Heart left ventricle (tissue), 16 donors: Measurements from ENCODE around the gene BEX1. TPM values are rescaled to one million over a fixed set of nuclear protein-coding genes. Genes with fewer than 3 reads are reported as not detected.
A peak's percentile ranks its signal among the peaks of the same experiment; 100 is the strongest.
"Not testable (repeated sequence)": the region's sequence is repeated elsewhere in the genome, so short reads cannot be mapped to it uniquely, and the experiment has no call there.

Source experiments
- ATAC-seq, 4 donors: fragments of 200-7000 bp; cut with Tn5 transposase; one replicate each; pipeline ENCODE4 v1.9.1; 2020 to 2022; ENCODE audit warnings: moderate library complexity in 4 of 4, mild to moderate bottlenecking in 3 of 4, moderate number of reproducible peaks in 1 of 4
- DNase-seq, 5 donors: peaks; one replicate each; pipeline ENCODE4 v3.0.0-alpha.2; 2020
- H3K27ac ChIP-seq, 12 donors: fragments of 200-600 bp; sonication (generic) in 4 of 12; one replicate each; pipeline versions ENCODE4 v1.5.0 to v1.8.0; 2016 to 2022; ENCODE audit warnings: mild to moderate bottlenecking in 2 of 12
- H3K27me3 ChIP-seq, 9 donors: fragments of 200-600 bp; sonication (generic) in 2 of 9; one replicate each; pipeline versions ENCODE4 v1.5.1 to v1.8.0; 2016 to 2022; ENCODE audit warnings: mild to moderate bottlenecking in 3 of 9
- H3K36me3 ChIP-seq, 9 donors: fragments of 200-600 bp; sonication (generic) in 2 of 9; one replicate each; pipeline versions ENCODE4 v1.5.0 to v1.8.0; 2018 to 2022; ENCODE audit warnings: mild to moderate bottlenecking in 2 of 9
- H3K4me1 ChIP-seq, 12 donors: fragments of 200-600 bp; sonication (generic) in 4 of 12; one replicate each; pipeline versions ENCODE4 v1.5.0 to v1.8.0; 2016 to 2022; ENCODE audit warnings: mild to moderate bottlenecking in 3 of 12
- H3K4me3 ChIP-seq, 12 donors: fragments of 200-600 bp; sonication (generic) in 4 of 12; one replicate each; pipeline versions ENCODE4 v1.5.0 to v1.8.0; 2017 to 2022; ENCODE audit warnings: mild to moderate bottlenecking in 9 of 12, moderate library complexity in 4 of 12
- H3K9me3 ChIP-seq, 12 donors: fragments of 200-600 bp; sonication (generic) in 4 of 12; one replicate each; pipeline versions ENCODE4 v1.5.0 to v1.8.0; 2016 to 2022; ENCODE audit warnings: mild to moderate bottlenecking in 1 of 12
- POLR2A ChIP-seq, 2 donors: fragments of 450-650 bp; IDR thresholded peaks; one replicate each; pipeline ENCODE4 v1.6.1; 2017; ENCODE audit warnings: antibody characterized with exemption in 2 of 2, mild to moderate bottlenecking in 2 of 2, moderate library complexity in 2 of 2
- WGBS, 4 donors: extraction: QIAGEN DNeasy Blood & Tissue Kit in 2 of 4; methylation state at CpG; one replicate each; pipeline versions ENCODE4 v1.1.5 to v1.1.7; 2013 to 2018; 5-methylcytosine and 5-hydroxymethylcytosine counted together
- intact Hi-C, 10 donors: fragments of 100-400 bp; cut with DNase I; formaldehyde crosslinking; loops; one replicate each; pipeline versions ENCODE4 v1.11.1 to v1.14.2; 2022
- long read RNA-seq, 3 donors: library from polyadenylated mRNA; unstranded; transcript quantifications; one replicate each; pipeline ENCODE4 v2.0.0, GENCODE V29; 2020 to 2021
- polyA plus RNA-seq, 2 donors: library from polyadenylated mRNA; stranded (reverse); fragments of 200-250 nt; gene quantifications; one replicate each; pipeline ENCODE4 v1.2.3, GENCODE V29; 2013
- total RNA-seq, 9 donors: library from RNA; depleted of rRNA in 2 of 9; stranded (reverse); fragments of >200 nt in 2 of 9; fragmentation: NEBNext Ultra II Directional in 3 of 9; extraction: Animal tissue kit (Norgen Biotek cat#: 25700) in 3 of 9; gene quantifications; one replicate each; pipeline versions ENCODE4 v1.1.0 to v1.2.4, GENCODE V29; 2016 to 2023
- TF ChIP-seq, protein P1 (sequence below), 12 donors: fragments of 200-600 bp; sonication (generic) in 4 of 12; IDR thresholded peaks; one replicate each; pipeline versions ENCODE4 v1.5.0 to v1.8.0; 2018 to 2022; ENCODE audit warnings: antibody characterized with exemption in 12 of 12, mild to moderate bottlenecking in 5 of 12
- donor health status: ischemic (EF 13 %, LVEDD 7.1; RV severe dilation, severe dysfunction).
- donor health status: healthy with polysubstance abuse.
- donor health status: DM: no; HTN: yes; CAD: no.
- donor health status: DM: no; HTN: no; CAD: no.
- donor health status: ischemic (EF 25% LVEDD 6.9; RV normal size, moderate dysfunction).
- donor health status: ischemic (EF 25% LVEDD 5.7; RV mildly dilated, moderate dysfunction).
- donor health status: healthy.
- donor health status: DM: yes; HTN: yes; CAD: no.
- donor health status: ischemic (EF 35%, LVEDD 5.7; RV mildly dilated, moderate dysfunction).
- donor health status: nonischemic (EF 11% LVEDD 7.7; RV severe dilation, severe dysfunction).
- donor health status: DM: yes; HTN: yes; CAD: no.
- donor health status: PGD.
- donor health status: ischemic (EF 29% LVEDD 5.4; RV normal size, mild dysfunction).
- donor health status: nonischemic (EF 23%, LVEDD 6.1; RV moderate dilation, normal function).

The BEX1 gene
- total RNA-seq (10 to 100 TPM in 2 of 9 donors, 1 to 10 TPM in 6, under 1 TPM in 1; 0.42 to 17.6 (median 3.4) TPM), polyA plus RNA-seq (10 to 100 TPM in 1 of 2 donors, 1 to 10 TPM in 1; 4.0 to 12.7 TPM)
- long read RNA-seq, donor 1, partial matches to known transcripts = 1 of 2 reads
- long read RNA-seq, donor 1, other reads (novel, unspliced or antisense) = 0 of 2 reads
- long read RNA-seq, donor 2, partial matches to known transcripts = 0 of 1 reads
- long read RNA-seq, donor 2, other reads (novel, unspliced or antisense) = 0 of 1 reads
- long read RNA-seq, donor 3, partial matches to known transcripts = 0 of 1 reads
- long read RNA-seq, donor 3, other reads (novel, unspliced or antisense) = 1 of 1 reads

DNA sequence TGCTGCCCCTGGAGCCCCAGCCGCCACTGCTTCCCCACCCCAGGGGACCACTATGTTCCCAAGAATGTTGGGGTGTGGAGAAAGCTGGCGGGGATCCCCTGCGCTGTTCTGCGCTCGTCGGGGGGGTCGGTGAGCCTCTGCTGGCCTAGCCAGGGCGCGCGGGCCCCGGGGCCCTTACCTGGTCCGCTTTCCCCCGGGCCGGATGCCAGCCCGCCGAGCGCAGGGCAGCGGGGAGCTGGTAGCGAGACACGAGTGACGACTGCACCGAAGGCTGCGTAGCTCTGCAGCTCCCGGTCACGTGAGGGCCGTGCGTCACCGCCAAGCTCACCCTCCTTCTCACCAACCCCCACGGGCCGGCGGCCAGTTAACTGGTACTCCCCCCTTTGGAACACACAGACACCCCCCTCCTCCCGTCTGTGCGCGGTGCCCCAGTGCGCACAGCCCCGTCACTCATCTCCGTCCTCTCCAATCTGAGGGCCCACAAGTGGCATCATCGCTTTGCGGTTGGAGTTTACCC lies at the start of gene BEX1:
TSS of gene BEX1 (minus strand) at position 254 of the 517 bp plus-strand sequence. CDS start 897 bp downstream, outside the sequence.
- Histone ChIP-seq H3K4me1 (no peaks in the 10 kb centered on the region), H3K27me3 (peaks cover 0 to 16% (median 0%) of the 10 kb centered on the region in 9 donors), H3K4me3 (peak within 1 kb of the TSS in 9 of 12 donors; percentile 26 to 44 (median 37)), H3K36me3 (no peaks in the 10 kb centered on the region), H3K27ac (no peak within 1 kb of the TSS), H3K9me3 (no peaks in the 10 kb centered on the region)
- ATAC-seq (peak in 3 of 4 donors; percentile 67 to 85 (median 74)), DNase-seq (peak in 4 of 5 donors; percentile 26 to 42 (median 28))
- intact Hi-C loops = loop anchor here in 1 of 10 donors (10.0 kb wide), 1 partner anchor 81 kb away; no protein-coding TSS in a partner anchor
- WGBS, 4 donors = 1 to 42% (median 11%) methylated on average over 32 to 39 of the region's 39 CpGs
- TF ChIP-seq, protein P1, sequence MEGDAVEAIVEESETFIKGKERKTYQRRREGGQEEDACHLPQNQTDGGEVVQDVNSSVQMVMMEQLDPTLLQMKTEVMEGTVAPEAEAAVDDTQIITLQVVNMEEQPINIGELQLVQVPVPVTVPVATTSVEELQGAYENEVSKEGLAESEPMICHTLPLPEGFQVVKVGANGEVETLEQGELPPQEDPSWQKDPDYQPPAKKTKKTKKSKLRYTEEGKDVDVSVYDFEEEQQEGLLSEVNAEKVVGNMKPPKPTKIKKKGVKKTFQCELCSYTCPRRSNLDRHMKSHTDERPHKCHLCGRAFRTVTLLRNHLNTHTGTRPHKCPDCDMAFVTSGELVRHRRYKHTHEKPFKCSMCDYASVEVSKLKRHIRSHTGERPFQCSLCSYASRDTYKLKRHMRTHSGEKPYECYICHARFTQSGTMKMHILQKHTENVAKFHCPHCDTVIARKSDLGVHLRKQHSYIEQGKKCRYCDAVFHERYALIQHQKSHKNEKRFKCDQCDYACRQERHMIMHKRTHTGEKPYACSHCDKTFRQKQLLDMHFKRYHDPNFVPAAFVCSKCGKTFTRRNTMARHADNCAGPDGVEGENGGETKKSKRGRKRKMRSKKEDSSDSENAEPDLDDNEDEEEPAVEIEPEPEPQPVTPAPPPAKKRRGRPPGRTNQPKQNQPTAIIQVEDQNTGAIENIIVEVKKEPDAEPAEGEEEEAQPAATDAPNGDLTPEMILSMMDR (IDR thresholded peaks at IDR 0.05) = no peak
- no peak for TF ChIP-seq POLR2A (IDR thresholded peaks at IDR 0.05)

DNA sequence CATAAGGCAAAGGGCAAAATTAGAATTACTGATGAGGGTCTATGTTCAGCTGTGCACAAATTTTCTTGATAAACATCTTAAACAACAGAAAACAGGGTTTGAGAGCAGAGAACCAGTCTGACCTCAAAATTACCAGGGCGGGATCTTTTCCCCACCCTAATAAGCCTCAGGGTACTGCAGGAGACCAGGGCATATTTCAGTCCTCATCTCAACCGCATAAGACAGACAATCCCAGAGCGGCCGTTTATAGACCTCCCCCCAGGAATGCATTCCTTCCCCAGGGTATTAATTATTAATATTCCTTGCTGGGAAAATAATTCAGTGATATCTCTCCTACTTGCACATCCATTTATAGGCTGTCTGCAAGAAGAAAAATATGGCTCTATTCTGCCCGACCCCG lies 45.5 kb upstream of the BEX1 start:
- not testable (repeated sequence) for ATAC-seq, H3K36me3 ChIP-seq

DNA sequence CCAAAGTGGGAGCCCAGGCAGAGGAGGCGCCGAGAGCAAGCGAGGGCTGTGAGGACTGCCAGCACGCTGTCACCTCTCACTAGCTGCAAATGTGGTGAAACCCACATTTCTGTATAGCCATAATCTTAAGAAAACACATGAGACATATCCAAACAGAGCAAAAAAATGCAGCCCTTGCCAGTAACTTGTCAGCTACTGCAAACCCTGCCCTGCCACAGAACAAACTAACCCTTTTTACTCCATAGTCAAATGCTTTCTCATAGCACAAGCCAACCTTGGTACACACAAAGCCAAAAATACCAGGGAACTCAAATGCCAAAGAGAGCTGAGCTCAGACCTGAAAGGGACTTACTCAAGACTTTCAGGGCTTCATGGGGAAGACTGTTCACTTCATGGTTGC lies 43.9 kb upstream of the BEX1 start:
- no peak for DNase-seq
- TF ChIP-seq, protein P1 (IDR thresholded peaks at IDR 0.05) = no peak
- TF ChIP-seq POLR2A (IDR thresholded peaks at IDR 0.05) = no peak
- Histone ChIP-seq H3K4me1 (no peaks in the 10 kb centered on the region), H3K27me3 (peaks cover 0 to 6% (median 0%) of the 10 kb centered on the region in 9 donors), H3K9me3 (peaks cover 0 to 28% (median 0%) of the 10 kb centered on the region in 12 donors), H3K36me3 (no peaks in the 10 kb centered on the region), H3K4me3 (no peak overlapping the region), H3K27ac (no peak overlapping the region)
- no peak for ATAC-seq
- intact Hi-C loops = no loop called here
- WGBS, 4 donors = 80 to 90% (median 82%) methylated on average over 1 to 4 of the region's 4 CpGs

More for the DNA sequence above, 45.5 kb upstream of the BEX1 start:
- 78 to 94% (median 88%) methylated on average over 6 of the region's 6 CpGs for WGBS, 4 donors
- H3K27ac ChIP-seq, H3K4me3 ChIP-seq, H3K4me1 ChIP-seq, DNase-seq, intact Hi-C loops, H3K27me3 ChIP-seq: not testable (repeated sequence)
- peaks cover 0 to 28% (median 0%) of the 10 kb centered on the region in 12 donors for H3K9me3 ChIP-seq

DNA sequence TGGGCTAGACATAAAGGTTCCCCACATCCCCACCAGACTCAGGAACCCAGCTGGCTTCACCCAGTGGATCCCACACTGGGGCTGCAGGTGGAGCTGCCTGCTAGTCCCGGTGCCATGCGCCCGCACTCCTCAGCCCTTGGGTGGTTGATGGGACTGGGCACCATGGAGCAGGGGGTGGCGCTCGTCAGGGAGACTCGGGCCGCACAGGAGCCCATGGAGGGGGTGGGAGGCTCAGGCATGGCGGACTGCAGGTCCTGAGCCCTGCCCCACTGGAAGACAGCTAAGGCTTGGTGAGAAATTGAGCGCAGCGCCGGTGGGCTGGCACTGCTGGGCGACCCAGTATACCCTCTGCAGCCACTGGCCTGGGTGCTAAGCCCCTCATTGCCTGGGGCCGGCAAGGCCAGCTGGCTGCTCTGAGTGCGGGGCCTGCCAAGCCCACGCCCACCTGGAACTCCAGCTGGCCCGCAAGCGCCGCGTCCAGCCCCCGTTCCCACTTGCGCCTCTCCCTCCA lies 43.3 kb upstream of the BEX1 start:
- DNase-seq, H3K27me3 ChIP-seq, H3K4me1 ChIP-seq, H3K27ac ChIP-seq, H3K4me3 ChIP-seq, ATAC-seq, H3K36me3 ChIP-seq, intact Hi-C loops: not testable (repeated sequence)
- H3K9me3 ChIP-seq = peaks cover 0 to 28% (median 0%) of the 10 kb centered on the region in 12 donors
- 85 to 96% (median 91%) methylated on average over 13 to 21 of the region's 21 CpGs for WGBS, 4 donors

DNA sequence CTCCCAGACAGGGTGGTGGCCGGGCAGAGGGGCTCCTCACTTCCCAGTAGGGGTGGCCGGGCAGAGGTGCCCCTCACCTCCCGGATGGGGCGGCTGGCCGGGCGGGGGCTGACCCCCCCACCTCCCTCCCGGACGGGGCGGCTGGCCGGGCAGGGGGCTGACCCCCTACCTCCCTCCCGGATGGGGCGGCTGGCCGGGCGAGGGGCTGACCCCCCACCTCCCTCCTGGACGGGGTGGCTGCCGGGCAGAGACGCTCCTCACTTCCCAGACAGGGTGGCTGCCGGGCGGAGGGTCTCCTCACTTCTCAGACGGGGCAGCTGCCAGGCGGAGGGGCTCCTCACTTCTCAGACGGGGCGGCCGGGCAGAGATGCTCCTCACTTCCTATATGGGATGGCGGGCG lies 40.4 kb upstream of the BEX1 start:
- 89 to 100% (median 95%) methylated on average over 1 to 26 of the region's 26 CpGs; no CpG with 5 or more reads in 1 of the 4 donors for WGBS, 4 donors
- H3K36me3 ChIP-seq, H3K27me3 ChIP-seq, DNase-seq, ATAC-seq, H3K27ac ChIP-seq, H3K4me1 ChIP-seq, intact Hi-C loops, H3K4me3 ChIP-seq: not testable (repeated sequence)
- peaks cover 0 to 14% (median 0%) of the 10 kb centered on the region in 12 donors for H3K9me3 ChIP-seq

DNA sequence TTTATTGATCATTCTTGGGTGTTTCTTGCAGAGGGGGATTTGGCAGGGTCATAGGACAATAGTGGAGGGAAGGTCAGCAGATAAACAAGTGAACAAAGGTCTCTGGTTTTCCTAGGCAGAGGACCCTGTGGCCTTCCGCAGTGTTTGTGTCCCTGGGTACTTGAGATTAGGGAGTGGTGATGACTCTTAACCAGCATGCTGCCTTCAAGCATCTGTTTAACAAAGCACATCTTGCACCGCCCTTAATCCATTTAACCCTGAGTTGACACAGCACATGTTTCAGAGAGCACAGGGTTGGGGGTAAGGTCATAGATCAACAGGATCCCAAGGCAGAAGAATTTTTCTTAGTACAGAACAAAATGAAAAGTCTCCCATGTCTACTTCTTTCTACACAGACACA lies 39.9 kb upstream of the BEX1 start:
- H3K4me3 ChIP-seq, H3K4me1 ChIP-seq, DNase-seq, H3K27me3 ChIP-seq, H3K9me3 ChIP-seq, H3K36me3 ChIP-seq, ATAC-seq, H3K27ac ChIP-seq, intact Hi-C loops: not testable (repeated sequence)
- 79 to 80% methylated on average over 2 of the region's 2 CpGs; no CpG with 5 or more reads in 2 of the 4 donors for WGBS, 4 donors
